ENCODE data around the gene ERG. TPM values are rescaled to one million over a fixed set of nuclear protein-coding genes. Genes with fewer than 3 reads are reported as not detected.

ERG gene
- total and polyA plus RNA-seq, 9 of the 15 experiments (the other 6 are each of a cell fraction or from before 2014, with no cell fraction given) = 0.06 TPM; not detected in 8

DNA sequence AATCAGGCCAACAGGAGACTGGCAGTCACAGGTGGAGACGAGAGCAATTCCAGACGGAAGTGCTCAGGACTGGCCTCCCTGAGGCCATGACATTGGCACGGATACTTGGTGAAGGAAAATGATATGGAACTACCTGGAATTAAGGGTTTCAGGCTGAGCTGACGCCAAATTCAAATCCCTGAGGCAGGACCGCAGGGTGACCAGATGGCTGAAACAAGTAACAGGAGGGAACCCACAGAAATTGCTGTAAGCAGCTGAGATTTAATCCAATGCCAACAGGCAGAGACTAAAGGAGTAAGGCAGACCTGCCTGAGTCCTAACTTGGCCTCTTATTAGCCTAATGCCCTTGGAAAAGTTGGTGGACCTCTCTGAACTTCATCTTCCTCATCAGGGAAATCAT is 76.2 kb downstream of the ERG start:
- Histone ChIP-seq H3K27ac (ENCODE audit: extremely low read depth, low read depth, low read length) (no peak overlapping the region), H3K4me1 (replicated peaks in 1 of 2; ENCODE audit: control insufficient read depth in 2 of 2, insufficient read depth in 2 of 2, low read length in 2 of 2) (no peaks in the 10 kb centered on the region), H3K9me1 (ENCODE audit: control insufficient read depth, insufficient read depth, low read length) (no peaks in the 10 kb centered on the region), H3K4me2 (ENCODE audit: insufficient read depth, low read length) (no peak overlapping the region), H3K36me3 (ENCODE audit: control insufficient read depth, insufficient read depth, low read length) (no peaks in the 10 kb centered on the region), H3K9me3 (replicated peaks; ENCODE audit: control insufficient read depth, insufficient read depth, low read depth, low read length) (no peaks in the 10 kb centered on the region), H3K27me3 (ENCODE audit: control insufficient read depth in 2 of 2, insufficient read depth in 2 of 2, low read length in 2 of 2) (peaks cover 14 to 29% of the 10 kb centered on the region in 2 experiments; a peak in 4 of 5 replicates), H3K4me3 (no peak overlapping the region), H3K79me2 (ENCODE audit: control insufficient read depth, insufficient read depth, low read length) (no peaks in the 10 kb centered on the region), H4K20me1 (replicated peaks; ENCODE audit: control insufficient read depth, insufficient read depth, low read length) (no peaks in the 10 kb centered on the region), H3K9ac (ENCODE audit: insufficient read depth in 1 of 2, low read depth in 2 of 2, low read length in 2 of 2) (no peak overlapping the region), H2AFZ (ENCODE audit: low read depth, low read length) (no peak overlapping the region)
- in situ Hi-C loops (cut with MboI) = no loop called here
- CTCF ChIA-PET (ENCODE audit: low intra/inter-chr PET ratio) = no interaction called here
- TF ChIP-seq ELF2 (CRISPR knock-in tag; IDR thresholded peaks at IDR 0.05) = no peak
- no peak for TF ChIP-seq ESRRA (IDR thresholded peaks at IDR 0.05; ENCODE audit: borderline replicate concordance, low read depth)
- no peak for TF ChIP-seq EGR1 (conservative IDR thresholded peaks at IDR 0.05)
- intact Hi-C loops (cut with micrococcal nuclease) = no loop called here
- POLR2A ChIA-PET = interaction anchor here (1.2 kb wide), 1 partner anchor 19 kb away, joined by 3 read pairs; no protein-coding TSS in a partner anchor
- FAIRE-seq (no peak), ATAC-seq (no peak), DNase-seq (ENCODE audit: extremely low read depth in 1 of 4, low spot score in 3 of 4) (no peak)
- WGBS (ENCODE audit: insufficient coverage, low coverage, missing lambda C conversion rate) = 0% methylated on average over 5 of the region's 5 CpGs
- BruUV-seq (replicated peaks) = no TSS peak

DNA sequence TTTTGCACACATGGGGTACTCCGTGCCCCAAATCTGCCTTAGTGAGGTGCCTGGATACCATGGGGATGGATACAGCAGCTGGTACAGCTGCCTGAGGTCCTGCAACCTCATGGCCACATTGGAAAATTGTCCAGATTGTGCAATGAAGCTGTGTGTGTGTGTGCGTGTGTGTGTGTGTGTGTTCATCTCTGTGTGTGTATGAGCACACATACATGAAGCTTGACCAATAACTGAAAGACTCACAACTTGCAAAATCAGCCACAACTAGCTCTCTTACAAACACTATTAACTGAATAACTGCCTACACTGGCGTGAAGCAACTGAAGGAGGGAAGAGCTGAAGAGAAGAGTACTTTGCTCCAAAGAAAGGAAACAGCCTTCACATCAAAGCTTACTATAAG is 78.1 kb downstream of the ERG start:
- no peaks in the 10 kb centered on the region for H3K4me1 ChIP-seq (replicated peaks in 1 of 2; ENCODE audit: control insufficient read depth in 2 of 2, insufficient read depth in 2 of 2, low read length in 2 of 2)
- H3K27ac ChIP-seq (ENCODE audit: extremely low read depth, low read depth, low read length) = no peak overlapping the region
- FAIRE-seq (no peak), DNase-seq (ENCODE audit: extremely low read depth in 1 of 4, low spot score in 3 of 4) (no peak), ATAC-seq (no peak)
- no peaks in the 10 kb centered on the region for H4K20me1 ChIP-seq (replicated peaks; ENCODE audit: control insufficient read depth, insufficient read depth, low read length)
- in situ Hi-C loops (cut with MboI) (no loop called here), intact Hi-C loops (cut with micrococcal nuclease) (no loop called here)
- no peak overlapping the region for H3K9ac ChIP-seq (ENCODE audit: insufficient read depth in 1 of 2, low read depth in 2 of 2, low read length in 2 of 2)
- no TSS peak for BruUV-seq (replicated peaks)
- no peaks in the 10 kb centered on the region for H3K36me3 ChIP-seq (ENCODE audit: control insufficient read depth, insufficient read depth, low read length)
- no peak for TF ChIP-seq WHSC1 (IDR thresholded peaks at IDR 0.05; ENCODE audit: low read length)
- TF ChIP-seq, protein P1, sequence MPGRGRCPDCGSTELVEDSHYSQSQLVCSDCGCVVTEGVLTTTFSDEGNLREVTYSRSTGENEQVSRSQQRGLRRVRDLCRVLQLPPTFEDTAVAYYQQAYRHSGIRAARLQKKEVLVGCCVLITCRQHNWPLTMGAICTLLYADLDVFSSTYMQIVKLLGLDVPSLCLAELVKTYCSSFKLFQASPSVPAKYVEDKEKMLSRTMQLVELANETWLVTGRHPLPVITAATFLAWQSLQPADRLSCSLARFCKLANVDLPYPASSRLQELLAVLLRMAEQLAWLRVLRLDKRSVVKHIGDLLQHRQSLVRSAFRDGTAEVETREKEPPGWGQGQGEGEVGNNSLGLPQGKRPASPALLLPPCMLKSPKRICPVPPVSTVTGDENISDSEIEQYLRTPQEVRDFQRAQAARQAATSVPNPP (IDR thresholded peaks at IDR 0.05; ENCODE audit: borderline replicate concordance, insufficient read depth, insufficient read length) = no peak
- TF ChIP-seq, protein P2, sequence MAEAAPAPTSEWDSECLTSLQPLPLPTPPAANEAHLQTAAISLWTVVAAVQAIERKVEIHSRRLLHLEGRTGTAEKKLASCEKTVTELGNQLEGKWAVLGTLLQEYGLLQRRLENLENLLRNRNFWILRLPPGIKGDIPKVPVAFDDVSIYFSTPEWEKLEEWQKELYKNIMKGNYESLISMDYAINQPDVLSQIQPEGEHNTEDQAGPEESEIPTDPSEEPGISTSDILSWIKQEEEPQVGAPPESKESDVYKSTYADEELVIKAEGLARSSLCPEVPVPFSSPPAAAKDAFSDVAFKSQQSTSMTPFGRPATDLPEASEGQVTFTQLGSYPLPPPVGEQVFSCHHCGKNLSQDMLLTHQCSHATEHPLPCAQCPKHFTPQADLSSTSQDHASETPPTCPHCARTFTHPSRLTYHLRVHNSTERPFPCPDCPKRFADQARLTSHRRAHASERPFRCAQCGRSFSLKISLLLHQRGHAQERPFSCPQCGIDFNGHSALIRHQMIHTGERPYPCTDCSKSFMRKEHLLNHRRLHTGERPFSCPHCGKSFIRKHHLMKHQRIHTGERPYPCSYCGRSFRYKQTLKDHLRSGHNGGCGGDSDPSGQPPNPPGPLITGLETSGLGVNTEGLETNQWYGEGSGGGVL (CRISPR knock-in tag; IDR thresholded peaks at IDR 0.05) = no peak
- CTCF ChIA-PET (ENCODE audit: low intra/inter-chr PET ratio) = no interaction called here
- POLR2A ChIA-PET = no interaction called here
- no peak overlapping the region for H2AFZ ChIP-seq (ENCODE audit: low read depth, low read length)
- no peaks in the 10 kb centered on the region for H3K79me2 ChIP-seq (ENCODE audit: control insufficient read depth, insufficient read depth, low read length)
- H3K4me2 ChIP-seq (ENCODE audit: insufficient read depth, low read length) = no peak overlapping the region
- no peaks in the 10 kb centered on the region for H3K9me3 ChIP-seq (replicated peaks; ENCODE audit: control insufficient read depth, insufficient read depth, low read depth, low read length)
- H3K9me1 ChIP-seq (ENCODE audit: control insufficient read depth, insufficient read depth, low read length) = no peaks in the 10 kb centered on the region
- H3K4me3 ChIP-seq = no peak overlapping the region
- H3K27me3 ChIP-seq (ENCODE audit: control insufficient read depth in 2 of 2, insufficient read depth in 2 of 2, low read length in 2 of 2) = peaks cover 15 to 27% of the 10 kb centered on the region in 2 experiments; a peak in 3 of 5 replicates
- 0% methylated on average over 3 of the region's 3 CpGs for WGBS (ENCODE audit: insufficient coverage, low coverage, missing lambda C conversion rate)
